Spinal cord (tissue), 10 donors: ENCODE results near the gene MINAR1. TPM values are rescaled to one million over a fixed set of nuclear protein-coding genes. Genes with fewer than 3 reads are reported as not detected.

Experiments used
- DNase-seq, 6 donors: peaks; one replicate each; pipeline versions ENCODE4 v3.0.0 to v3.0.0-alpha.2; 2013 to 2015; ENCODE audit warnings: low spot score in 6 of 6, low read depth in 4 of 6
- H3K27ac ChIP-seq: one replicate; pipeline ENCODE4 v1.5.1; 2013; ENCODE audit warnings: low read depth, low read length, control low read depth
- H3K27me3 ChIP-seq: one replicate; pipeline ENCODE4 v1.6.1; 2013; ENCODE audit warnings: low read length; ENCODE audit not compliant: control insufficient read depth, insufficient read depth
- H3K36me3 ChIP-seq: one replicate; pipeline ENCODE4 v1.6.1; 2013; ENCODE audit warnings: low read length; ENCODE audit not compliant: control insufficient read depth, insufficient read depth
- H3K4me1 ChIP-seq: one replicate; pipeline ENCODE4 v1.6.1; 2013; ENCODE audit warnings: low read length; ENCODE audit not compliant: control insufficient read depth, insufficient read depth
- H3K4me3 ChIP-seq: one replicate; pipeline ENCODE4 v1.5.1; 2013; ENCODE audit warnings: low read depth, low read length, control low read depth
- H3K9me3 ChIP-seq: one replicate; pipeline ENCODE4 v1.6.1; 2013; ENCODE audit warnings: low read length; ENCODE audit not compliant: control insufficient read depth, insufficient read depth
- WGBS: methylation state at CpG from one replicate; pipeline ENCODE4 v1.1.5; 2013; ENCODE audit warnings: missing lambda C conversion rate; ENCODE audit not compliant: insufficient coverage; 5-methylcytosine and 5-hydroxymethylcytosine counted together
- polyA plus RNA-seq, 2 donors: library from polyadenylated mRNA; unstranded; fragments of 120-200 nt; gene quantifications; one replicate each; pipeline ENCODE4 v1.2.1, GENCODE V29; 2013; ENCODE audit not compliant: insufficient read length in 2 of 2
- total RNA-seq, 2 donors: library from RNA; depleted of rRNA in 1 of 2; stranded (reverse); fragments of 120-200 nt in 1 of 2; fragments of >200 nt in 1 of 2; gene quantifications; one replicate each; pipeline versions ENCODE4 v1.2.3 to v1.2.4, GENCODE V29; 2013 to 2014
- donor health status: healthy.

The MINAR1 gene
- total and polyA plus RNA-seq, 4 donors: 14.2 to 40.6 (median 17.3) TPM

GRCh38 chr15:79455943-79456342, 23.8 kb downstream of the MINAR1 start:
- no peak for DNase-seq
- H3K4me3 ChIP-seq: no peak overlapping the region
- H3K36me3 ChIP-seq: peaks cover 2% of the 10 kb centered on the region
- H3K27me3 ChIP-seq: no peaks in the 10 kb centered on the region
- no peaks in the 10 kb centered on the region for H3K9me3 ChIP-seq
- 87% methylated on average over 6 of the region's 6 CpGs for WGBS
- H3K4me1 ChIP-seq: peaks cover 5% of the 10 kb centered on the region
- H3K27ac ChIP-seq: no peak overlapping the region

GRCh38 chr15:79458491-79458890, 26.4 kb downstream of the MINAR1 start:
- Histone ChIP-seq H3K4me1 (no peaks in the 10 kb centered on the region), H3K9me3 (no peaks in the 10 kb centered on the region), H3K27ac (no peak overlapping the region), H3K27me3 (no peaks in the 10 kb centered on the region), H3K4me3 (no peak overlapping the region), H3K36me3 (peaks cover 2% of the 10 kb centered on the region)
- WGBS: 88% methylated on average over 5 of the region's 6 CpGs
- DNase-seq: no peak

- no peak for DNase-seq
- H3K27me3 ChIP-seq: no peaks in the 10 kb centered on the region
- H3K27ac ChIP-seq: no peak overlapping the region
- WGBS: no CpG with 5 or more reads among the region's 1 CpG
- H3K36me3 ChIP-seq: peaks cover 2% of the 10 kb centered on the region
- no peaks in the 10 kb centered on the region for H3K4me1 ChIP-seq
- no peak overlapping the region for H3K4me3 ChIP-seq
- H3K9me3 ChIP-seq: no peaks in the 10 kb centered on the region
These were observed 27.5 kb downstream of the MINAR1 start for GRCh38 chr15:79459666-79460065.

GRCh38 chr15:79463043-79463780, 31.1 kb downstream of the MINAR1 start:
- Histone ChIP-seq H3K9me3 (no peaks in the 10 kb centered on the region), H3K4me1 (no peaks in the 10 kb centered on the region), H3K27ac (no peak overlapping the region), H3K27me3 (no peaks in the 10 kb centered on the region), H3K4me3 (no peak overlapping the region), H3K36me3 (no peaks in the 10 kb centered on the region)
- no peak for DNase-seq
- 89% methylated on average over 12 of the region's 18 CpGs for WGBS

GRCh38 chr15:79463781-79464270, 31.7 kb downstream of the MINAR1 start:
- Histone ChIP-seq H3K9me3 (no peaks in the 10 kb centered on the region), H3K27ac (no peak overlapping the region), H3K4me1 (no peaks in the 10 kb centered on the region), H3K4me3 (no peak overlapping the region), H3K36me3 (no peaks in the 10 kb centered on the region), H3K27me3 (no peaks in the 10 kb centered on the region)
- WGBS: 100% methylated on average over 2 of the region's 4 CpGs
- DNase-seq: no peak

- no peak overlapping the region for H3K27ac ChIP-seq
- 93% methylated on average over 2 of the region's 3 CpGs for WGBS
- H3K36me3 ChIP-seq: no peaks in the 10 kb centered on the region
- no peaks in the 10 kb centered on the region for H3K4me1 ChIP-seq
- DNase-seq: no peak
- no peak overlapping the region for H3K4me3 ChIP-seq
- H3K9me3 ChIP-seq: no peaks in the 10 kb centered on the region
- H3K27me3 ChIP-seq: no peaks in the 10 kb centered on the region
These were observed 34.4 kb downstream of the MINAR1 start for GRCh38 chr15:79466488-79466887.

- no peak for DNase-seq
- H3K27ac ChIP-seq: no peak overlapping the region
- 97% methylated on average over 10 of the region's 17 CpGs for WGBS
- no peaks in the 10 kb centered on the region for H3K36me3 ChIP-seq
- no peak overlapping the region for H3K4me3 ChIP-seq
- H3K27me3 ChIP-seq: no peaks in the 10 kb centered on the region
- H3K9me3 ChIP-seq: no peaks in the 10 kb centered on the region
- H3K4me1 ChIP-seq: no peaks in the 10 kb centered on the region
These were observed 35.9 kb downstream of the MINAR1 start for GRCh38 chr15:79467865-79468586.

GRCh38 chr15:79472446-79472845, 40.3 kb downstream of the MINAR1 start:
- Histone ChIP-seq H3K4me1 (no peaks in the 10 kb centered on the region), H3K36me3 (no peaks in the 10 kb centered on the region), H3K27ac (no peak overlapping the region), H3K9me3 (no peaks in the 10 kb centered on the region), H3K27me3 (no peaks in the 10 kb centered on the region), H3K4me3 (no peak overlapping the region)
- no peak for DNase-seq
- no CpG with 5 or more reads among the region's 3 CpGs for WGBS

GRCh38 chr15:79474252-79474651, 42.1 kb downstream of the MINAR1 start:
- DNase-seq: no peak
- H3K9me3 ChIP-seq: no peaks in the 10 kb centered on the region
- H3K27me3 ChIP-seq: no peaks in the 10 kb centered on the region
- no peaks in the 10 kb centered on the region for H3K36me3 ChIP-seq
- H3K4me3 ChIP-seq: no peak overlapping the region
- H3K27ac ChIP-seq: no peak overlapping the region
- no CpG with 5 or more reads among the region's 1 CpG for WGBS
- no peaks in the 10 kb centered on the region for H3K4me1 ChIP-seq

- DNase-seq: no peak
These were observed 43.2 kb downstream of the MINAR1 start for GRCh38 chr15:79475306-79475705.

More at GRCh38 chr15:79475306-79475705, 43.2 kb downstream of the MINAR1 start:
- no CpG with 5 or more reads among the region's 3 CpGs for WGBS
- Histone ChIP-seq H3K27me3 (no peaks in the 10 kb centered on the region), H3K4me1 (no peaks in the 10 kb centered on the region), H3K4me3 (no peak overlapping the region), H3K9me3 (no peaks in the 10 kb centered on the region), H3K36me3 (no peaks in the 10 kb centered on the region), H3K27ac (no peak overlapping the region)
